Measurements from ENCODE around the gene MMEL1.

- TF ChIP-seq EZH2 (IDR thresholded peaks at IDR 0.05; ENCODE audit: low read depth) (no peak), CTCF (conservative IDR thresholded peaks at IDR 0.05) (no peak)
Measured at GRCh38 chr1:2636733-2637132, 3.9 kb upstream of the MMEL1 start.

All from PC-9 (cell line).